Frontal cortex (tissue), 4 donors: ENCODE results near the gene MINDY3. TPM values are rescaled to one million over a fixed set of nuclear protein-coding genes. Genes with fewer than 3 reads are reported as not detected.
"Not testable (repeated sequence)": the region's sequence is repeated elsewhere in the genome, so short reads cannot be mapped to it uniquely, and the experiment has no call there.

ENCODE experiments used
- DNase-seq, 2 donors: peaks; one replicate each; pipeline ENCODE4 v3.0.0; 2012; ENCODE audit warnings: low spot score in 2 of 2
- FAIRE-seq: peaks from 2 replicates; lab custom pipeline; 2012; peaks lifted over from hg19 to GRCh38; lab: Jason Lieb, UNC
- total RNA-seq: library from RNA; depleted of rRNA; stranded (reverse); fragments of >200 nt; gene quantifications from one replicate; pipeline ENCODE4 v1.2.3, GENCODE V29; 2014
- donor health status: control.
- donor health status: control.
- donor health status: control.

Gene MINDY3
- total RNA-seq, 1 donor from 2014 or later = 136 TPM

GRCh38 chr10:15858861-15859281 lies 1.4 kb downstream of the MINDY3 start:
- FAIRE-seq (no peak), DNase-seq (no peak)

- DNase-seq = no peak
- no peak for FAIRE-seq
Observed at GRCh38 chr10:15857107-15857575, 3.2 kb downstream of the MINDY3 start.

GRCh38 chr10:15856328-15857015 lies 3.8 kb downstream of the MINDY3 start:
- DNase-seq = no peak
- FAIRE-seq = no peak

- FAIRE-seq = no peak
Observed at GRCh38 chr10:15853800-15854199, 6.5 kb downstream of the MINDY3 start.

GRCh38 chr10:15852111-15852557 lies 8.2 kb downstream of the MINDY3 start:
- FAIRE-seq = no peak
- no peak for DNase-seq

More at GRCh38 chr10:15853800-15854199, 6.5 kb downstream of the MINDY3 start:
- no peak for DNase-seq

- FAIRE-seq, DNase-seq: not testable (repeated sequence)
Observed at GRCh38 chr10:15850337-15850978, 9.8 kb downstream of the MINDY3 start.

- FAIRE-seq = no peak
- no peak for DNase-seq
Observed at GRCh38 chr10:15849316-15849715, 11.0 kb downstream of the MINDY3 start.

GRCh38 chr10:15847481-15847880 lies 12.8 kb downstream of the MINDY3 start:
- no peak for DNase-seq
- FAIRE-seq = no peak

GRCh38 chr10:15844517-15844916 lies 15.8 kb downstream of the MINDY3 start:
- DNase-seq (no peak), FAIRE-seq (no peak)

GRCh38 chr10:15843695-15844094 lies 16.6 kb downstream of the MINDY3 start:
- FAIRE-seq (no peak), DNase-seq (no peak)

- FAIRE-seq (no peak), DNase-seq (no peak)
Observed at GRCh38 chr10:15842556-15843169, 17.6 kb downstream of the MINDY3 start.

- FAIRE-seq = no peak
- DNase-seq = no peak
Observed at GRCh38 chr10:15841696-15842095, 18.6 kb downstream of the MINDY3 start.

GRCh38 chr10:15836807-15837206 lies 23.5 kb downstream of the MINDY3 start:
- no peak for FAIRE-seq
- DNase-seq = no peak

- FAIRE-seq (no peak), DNase-seq (no peak)
Observed at GRCh38 chr10:15829495-15829894, 30.8 kb downstream of the MINDY3 start.

GRCh38 chr10:15824498-15824897 lies 35.8 kb downstream of the MINDY3 start:
- DNase-seq = no peak

GRCh38 chr10:15822131-15822530 lies 38.2 kb downstream of the MINDY3 start:
- DNase-seq = no peak

More at GRCh38 chr10:15824498-15824897, 35.8 kb downstream of the MINDY3 start:
- peak; percentile 97 for FAIRE-seq

GRCh38 chr10:15821046-15821683 lies 39.1 kb downstream of the MINDY3 start:
- FAIRE-seq = no peak
- DNase-seq = no peak

More at GRCh38 chr10:15822131-15822530, 38.2 kb downstream of the MINDY3 start:
- FAIRE-seq = no peak

- FAIRE-seq (no peak), DNase-seq (no peak)
Observed at GRCh38 chr10:15817409-15818046, 42.8 kb downstream of the MINDY3 start.

- DNase-seq (no peak), FAIRE-seq (no peak)
Observed at GRCh38 chr10:15815242-15815885, 44.9 kb downstream of the MINDY3 start.
